DMS153 (cell line): ENCODE results near the gene KIF6.

ENCODE experiments used
- DNase-seq: peaks from one replicate; lab custom pipeline; 2025; lab: John Stamatoyannopoulos, UW

KIF6 gene

DNA sequence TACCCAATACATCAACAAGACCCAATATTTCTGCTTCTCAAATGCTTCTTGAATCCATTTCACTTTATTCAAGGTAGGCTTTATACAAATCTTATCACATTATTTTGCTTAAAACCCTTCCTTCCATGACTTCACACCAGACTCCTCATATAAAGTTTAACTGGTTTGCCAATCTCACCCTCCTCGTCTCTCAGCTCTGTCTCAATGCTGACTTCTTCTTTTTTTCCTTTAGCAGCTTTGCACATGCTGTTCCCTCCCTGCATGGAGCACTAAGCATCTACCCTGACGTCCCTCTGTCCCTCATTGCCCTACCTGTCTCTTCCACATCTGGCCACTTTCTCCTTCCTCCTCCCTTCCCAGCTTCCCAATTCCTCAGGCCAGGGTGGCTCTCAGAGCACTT lies 442.4 kb downstream of the KIF6 start:
- no peak for DNase-seq

DNA sequence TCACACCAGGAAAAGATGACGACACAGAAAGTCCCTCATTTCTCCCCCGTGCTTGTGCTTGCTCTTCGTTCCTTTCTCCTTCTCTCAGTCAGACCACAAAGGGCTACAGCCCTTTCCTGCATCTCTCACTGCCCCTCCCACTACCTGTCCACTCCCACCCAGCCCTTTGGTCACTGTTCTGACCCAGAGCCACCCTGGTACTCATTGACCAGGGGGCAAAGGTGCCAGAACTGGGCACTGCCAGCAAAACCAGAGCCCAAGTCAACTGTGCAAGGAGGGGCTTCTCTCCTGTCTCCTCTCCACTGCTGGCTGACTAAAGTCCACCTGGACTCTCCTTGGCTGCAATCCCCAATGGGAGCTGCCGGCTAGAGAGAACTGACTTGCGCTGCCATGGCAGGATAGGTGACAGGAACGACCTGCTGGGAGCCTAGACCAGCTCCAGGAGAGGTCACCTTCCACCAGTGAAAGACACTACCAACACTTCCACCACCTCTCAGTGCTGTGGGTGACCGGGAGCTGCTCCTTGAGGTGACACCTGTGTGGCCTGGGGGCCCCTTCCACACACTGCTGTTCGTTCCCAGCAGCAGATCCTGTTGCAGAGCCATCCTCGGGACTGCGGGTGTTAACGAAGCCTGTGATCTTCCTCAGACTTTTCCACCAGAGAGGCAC lies 443.8 kb downstream of the KIF6 start:
- no peak for DNase-seq

DNA sequence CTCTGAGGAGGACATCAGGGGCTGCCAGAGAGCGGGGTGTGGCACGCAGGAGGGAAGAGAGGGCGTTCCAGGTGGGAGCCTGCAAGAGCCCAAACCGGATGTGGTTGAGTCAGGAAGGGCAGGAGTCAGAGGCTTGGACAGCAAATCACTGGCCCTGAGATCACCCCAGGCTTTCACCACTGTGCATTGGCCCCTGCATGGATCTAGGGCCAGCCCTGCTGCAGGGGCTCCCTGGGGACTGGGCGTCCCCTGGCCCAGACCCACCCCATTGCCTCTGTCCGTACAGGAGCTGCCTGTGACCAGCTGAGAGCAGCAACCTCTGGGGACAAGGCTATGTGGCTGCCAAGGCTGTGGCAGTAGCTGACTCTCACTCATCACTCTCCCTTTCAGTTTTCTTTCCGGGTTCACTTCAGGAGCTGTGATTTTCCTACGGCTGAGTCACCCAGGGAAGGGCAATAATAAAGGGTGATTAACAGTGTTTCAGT lies 444.9 kb downstream of the KIF6 start:
- peak; percentile 59 for DNase-seq
